ENCODE results near the gene PTPRN2.

GRCh38 chr7:158121441-158122045 lies 466.1 kb downstream of the PTPRN2 start:
- TF ChIP-seq CTCF (conservative IDR thresholded peaks at IDR 0.05 in 1 of 2, IDR thresholded peaks at IDR 0.05 in 1 of 2; ENCODE audit: low read depth in 1 of 2, low read length in 2 of 2): no peak
- no peak for TF ChIP-seq EZH2 (IDR thresholded peaks at IDR 0.05; ENCODE audit: low read length, missing control alignments)

Measured in fibroblast of lung (primary cell).